SIG-M5 treated with dmso at 0.1 percent for 504 hours (cell line): ENCODE measurements around the gene DYRK1A.

Experiments used
- DNase-seq: peaks from one replicate; lab custom pipeline; 2025; ENCODE audit not compliant: unreplicated experiment; lab: John Stamatoyannopoulos, UW

Gene DYRK1A

GRCh38 chr21:37365517-37366481 lies 774 bp upstream of the DYRK1A start:
- peak; percentile 70 for DNase-seq

- DNase-seq, result no peak
These were observed 746 bp downstream of the DYRK1A start for GRCh38 chr21:37367336-37367702.

DNA sequence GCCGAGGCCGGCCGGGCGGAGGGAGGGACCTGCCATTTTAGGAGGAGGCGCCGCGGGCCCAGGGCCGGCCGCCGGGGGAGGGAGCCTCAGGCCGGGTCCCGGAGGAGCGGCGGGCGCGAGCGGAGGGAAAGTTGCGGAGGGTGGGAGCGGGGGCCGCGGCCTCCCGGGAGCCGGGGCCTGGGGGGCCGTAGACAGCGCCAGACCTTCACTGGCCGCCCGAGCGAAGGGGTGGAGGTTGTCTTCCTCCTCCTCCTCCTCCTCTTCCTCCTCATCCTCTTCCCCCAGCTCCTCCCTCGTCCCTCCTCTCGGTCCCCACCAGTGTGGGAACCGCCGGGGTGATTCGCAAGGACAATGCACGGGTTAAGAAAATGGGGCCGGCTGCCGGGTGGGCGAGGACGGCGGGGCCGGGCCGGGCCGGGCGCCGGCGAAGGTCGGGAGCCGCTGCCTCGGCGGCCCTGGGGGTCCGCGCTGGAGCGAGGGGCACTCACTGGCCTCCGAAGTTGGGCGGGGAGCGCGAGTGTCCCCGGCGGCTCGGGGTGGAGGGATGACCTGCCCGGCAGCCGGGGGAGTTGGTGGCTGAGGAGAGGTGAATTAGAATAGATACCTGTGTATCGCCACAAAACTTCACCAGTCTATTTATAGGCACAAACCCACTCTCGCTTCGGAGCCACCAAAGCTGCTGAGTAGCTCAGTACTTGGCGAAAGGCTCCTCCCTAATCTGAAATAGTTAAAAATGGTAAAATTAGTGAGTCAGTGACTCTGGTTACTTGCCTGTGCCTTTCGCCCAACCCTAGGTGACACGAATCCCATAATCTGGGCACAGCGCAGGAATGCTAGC lies 1.3 kb downstream of the DYRK1A start:
- DNase-seq, result peak; percentile 38

DNA sequence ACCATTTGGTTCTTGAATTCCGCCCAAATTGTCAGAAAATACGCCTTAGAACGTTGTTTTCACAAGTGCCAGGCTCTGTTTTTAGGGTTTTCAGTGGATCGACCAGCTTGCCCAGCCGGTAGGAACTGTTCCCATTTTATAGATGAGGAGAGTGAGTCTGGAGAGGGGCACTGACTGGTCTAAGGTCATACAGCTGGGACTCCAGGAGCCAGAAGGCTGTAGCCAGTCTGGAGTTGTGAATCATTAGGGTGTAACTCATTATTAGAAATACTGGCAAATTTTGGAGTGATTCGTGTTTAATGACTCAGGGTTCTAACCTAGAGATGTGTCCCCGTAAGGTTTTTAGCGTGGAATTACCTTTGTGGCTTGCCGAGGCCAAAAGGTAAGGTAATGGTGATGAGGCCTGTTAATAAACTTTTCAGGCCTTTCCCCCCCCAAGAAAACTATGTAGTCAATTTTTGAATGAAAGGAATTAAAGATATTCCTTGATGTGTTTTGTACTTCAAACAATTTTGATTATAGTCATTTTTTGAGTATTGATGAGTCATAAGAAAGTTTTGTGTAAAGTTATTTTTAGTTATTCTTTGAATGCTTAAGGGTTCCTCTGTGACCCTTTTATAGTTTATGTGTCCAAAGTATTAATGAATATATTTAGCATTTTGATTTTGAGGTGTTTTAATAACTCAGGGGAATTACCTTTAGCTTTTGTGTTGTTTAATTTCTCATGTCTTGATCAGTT lies 2.1 kb downstream of the DYRK1A start:
- DNase-seq, result no peak

DNA sequence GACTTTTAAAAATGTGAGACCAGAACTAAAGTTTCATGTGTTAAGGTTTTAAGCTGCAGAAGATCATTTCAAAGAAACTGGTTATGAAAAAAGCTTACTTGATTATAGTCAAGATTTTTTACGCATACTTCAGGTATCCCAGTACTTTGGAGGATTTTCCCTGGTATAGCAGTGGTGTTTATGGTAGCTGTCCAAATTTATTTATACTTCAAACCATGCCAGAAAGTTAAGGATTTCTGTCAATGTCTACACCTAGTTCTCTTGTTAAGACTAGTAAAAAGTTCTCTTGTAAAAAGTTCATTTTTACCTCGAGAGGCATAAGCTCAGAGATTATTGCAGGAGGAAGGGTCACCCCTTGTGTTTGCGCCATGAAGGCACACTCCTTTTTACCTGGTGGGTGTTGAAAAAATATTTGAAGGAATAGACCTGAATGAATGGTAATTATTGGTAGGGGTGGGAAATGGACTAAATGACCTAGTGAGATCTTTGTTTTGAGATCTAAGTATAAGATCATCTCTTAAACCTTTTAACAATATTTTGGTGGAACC lies 2.8 kb downstream of the DYRK1A start:
- no peak for DNase-seq

GRCh38 chr21:37370152-37371040 lies 3.8 kb downstream of the DYRK1A start:
- DNase-seq, result peak; percentile 50

GRCh38 chr21:37371041-37371397 lies 4.4 kb downstream of the DYRK1A start:
- DNase-seq, result no peak

- no peak for DNase-seq
These were observed 5.7 kb downstream of the DYRK1A start for GRCh38 chr21:37372127-37372731.

GRCh38 chr21:37372951-37373350 lies 6.4 kb downstream of the DYRK1A start:
- no peak for DNase-seq

GRCh38 chr21:37373539-37373938 lies 7.0 kb downstream of the DYRK1A start:
- DNase-seq, result no peak

GRCh38 chr21:37374027-37374426 lies 7.5 kb downstream of the DYRK1A start:
- DNase-seq, result no peak

- DNase-seq, result no peak
These were observed 9.4 kb downstream of the DYRK1A start for GRCh38 chr21:37375866-37376574.

DNA sequence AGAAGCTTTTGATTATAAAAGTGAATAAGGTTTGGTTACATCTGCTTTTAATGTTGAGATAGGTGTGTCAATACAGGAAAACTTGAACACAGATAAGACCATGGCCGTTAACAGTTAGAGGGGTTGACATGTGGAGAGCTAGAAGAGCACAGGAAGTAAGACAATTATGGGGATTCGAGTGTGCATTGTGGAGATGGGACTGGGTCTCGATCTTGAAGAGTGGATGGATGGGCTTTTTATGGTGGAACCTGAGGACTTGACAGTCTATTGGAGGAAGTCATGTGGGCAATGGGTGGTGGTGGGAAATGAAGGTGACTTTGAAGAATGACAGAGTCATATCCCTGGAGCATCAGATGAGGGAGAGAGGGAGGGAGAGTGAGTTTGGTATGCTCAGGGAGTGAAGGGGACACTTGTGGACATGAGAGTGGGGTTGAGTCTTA lies 12.1 kb downstream of the DYRK1A start:
- DNase-seq, result no peak

DNA sequence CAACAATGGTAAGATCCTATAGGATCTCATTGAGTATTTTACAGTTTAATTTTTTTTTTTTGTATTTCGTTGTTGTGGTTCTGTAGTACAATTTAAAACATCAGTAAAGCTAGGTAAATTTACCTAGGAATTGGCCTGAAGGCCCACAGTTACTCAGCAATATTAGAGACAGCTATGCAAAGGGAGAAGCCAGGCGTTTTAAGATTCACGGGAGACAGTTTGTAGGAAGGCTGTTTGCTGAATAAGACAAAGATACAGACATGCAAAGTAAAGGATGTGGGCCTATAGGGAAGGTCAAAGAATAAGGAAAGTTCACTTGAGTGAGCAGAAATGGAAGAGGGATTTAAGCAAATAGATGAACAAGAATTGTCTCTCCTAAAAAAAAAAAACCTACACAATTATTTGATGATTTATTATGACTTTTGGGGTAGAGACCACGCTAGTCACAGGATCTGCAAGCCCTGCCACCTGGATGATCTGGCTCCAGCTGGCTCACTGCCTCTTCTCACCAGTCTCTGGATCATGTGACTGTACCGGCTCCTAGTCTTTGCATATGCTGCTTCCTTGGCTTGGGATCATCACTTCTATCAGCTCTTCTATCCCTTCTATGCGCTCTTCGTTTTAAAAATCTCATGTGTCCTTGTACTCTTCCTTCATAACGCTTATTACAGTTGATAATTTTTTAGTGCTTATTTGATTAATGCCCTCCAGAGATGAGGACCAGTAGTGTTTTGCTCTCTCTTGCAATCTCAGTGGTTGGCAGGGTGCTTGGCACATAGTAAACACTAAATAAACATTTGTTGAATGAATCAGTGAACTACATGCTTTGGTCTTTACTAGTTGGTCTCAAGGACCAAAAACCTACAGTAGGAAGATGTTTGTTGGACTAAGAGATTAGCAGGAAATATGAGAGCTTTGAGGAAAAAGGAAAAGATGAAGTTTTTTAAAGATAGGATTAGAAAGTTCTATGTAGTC lies 14.1 kb downstream of the DYRK1A start:
- DNase-seq, result no peak

DNA sequence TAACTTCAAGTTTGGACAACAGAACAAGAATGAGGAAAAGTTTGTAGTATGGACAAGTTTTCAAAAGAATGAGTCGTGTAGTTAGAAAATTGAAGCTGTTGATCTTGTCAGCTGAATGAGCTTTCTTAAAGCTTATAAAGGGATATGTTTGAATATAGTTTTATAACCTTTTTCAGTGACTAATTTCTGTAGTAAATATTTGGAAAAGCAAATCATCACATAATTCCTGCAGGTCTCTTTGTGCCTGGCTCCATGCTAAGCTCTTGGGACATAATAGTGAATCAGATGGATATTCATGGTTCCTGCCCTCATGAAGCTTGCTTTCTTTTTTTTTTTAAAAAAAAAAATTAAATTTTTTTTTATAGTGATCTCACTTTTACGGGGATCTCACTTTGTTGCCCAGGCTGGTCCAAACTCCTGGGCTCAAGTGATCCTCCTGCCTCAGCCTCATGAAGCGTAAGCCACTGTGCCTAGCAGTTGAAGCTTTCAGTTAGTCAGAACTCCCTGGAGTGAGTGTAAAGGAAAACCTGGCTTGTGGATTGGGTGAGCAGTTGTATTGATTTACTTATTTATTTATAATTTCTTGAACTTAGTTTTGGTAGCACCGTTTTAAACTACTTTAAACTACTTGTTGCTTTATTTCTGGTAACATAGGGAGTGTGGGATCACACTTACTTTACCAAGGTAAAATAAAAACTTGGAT lies 15.5 kb downstream of the DYRK1A start:
- no peak for DNase-seq

- no peak for DNase-seq
These were observed 16.5 kb downstream of the DYRK1A start for GRCh38 chr21:37383086-37383485.

GRCh38 chr21:37383784-37384311 lies 17.3 kb downstream of the DYRK1A start:
- DNase-seq, result no peak
